HG03460 (cell line): ENCODE results near the gene MED27.
"Not testable (repeated sequence)": the region's sequence is repeated elsewhere in the genome, so short reads cannot be mapped to it uniquely, and the experiment has no call there.

Experiments
- ATAC-seq: cut with Tn5 transposase; IDR thresholded peaks from one replicate; pipeline ENCODE4 v1.9.1; 2021; ENCODE audit not compliant: unreplicated experiment

Gene MED27

DNA sequence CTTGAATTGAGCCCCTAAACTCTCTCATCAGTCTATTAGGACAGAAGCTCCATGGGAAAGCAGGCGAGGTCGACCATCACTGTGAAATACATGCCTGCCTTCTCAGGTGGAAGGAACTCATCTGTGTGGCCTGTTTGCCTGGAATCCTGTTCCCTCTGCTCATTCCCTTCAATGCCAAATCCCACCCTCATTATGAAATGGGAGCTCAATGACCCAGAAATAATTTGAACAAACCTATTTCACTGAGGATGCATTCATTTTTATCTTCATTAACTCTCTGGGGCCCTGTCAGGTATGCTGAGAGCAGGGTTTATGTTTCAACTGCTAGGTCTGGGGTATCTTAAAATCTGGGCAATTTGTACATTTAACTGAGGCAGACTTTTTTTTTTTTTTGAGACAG is 142.2 kb downstream of the MED27 start:
- no peak for ATAC-seq

DNA sequence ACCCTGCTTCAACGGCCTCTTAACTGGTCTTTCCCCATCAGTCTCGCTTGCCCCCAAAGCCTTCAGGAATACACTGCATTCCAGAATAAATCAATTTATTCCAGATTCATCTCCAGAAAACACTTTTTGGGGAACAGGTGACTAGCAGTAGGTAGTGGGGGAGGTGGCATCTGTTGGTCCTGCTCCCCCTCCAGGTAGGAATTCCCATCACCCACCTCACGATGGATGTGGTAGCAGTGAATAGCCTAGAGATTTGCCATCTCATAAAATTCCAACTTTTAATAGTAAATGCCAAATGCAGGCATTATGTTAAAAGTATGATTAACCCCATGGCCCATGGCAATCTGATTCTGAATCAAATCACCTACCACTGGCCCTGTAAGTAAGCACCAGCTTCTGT is 142.7 kb downstream of the MED27 start:
- no peak for ATAC-seq

DNA sequence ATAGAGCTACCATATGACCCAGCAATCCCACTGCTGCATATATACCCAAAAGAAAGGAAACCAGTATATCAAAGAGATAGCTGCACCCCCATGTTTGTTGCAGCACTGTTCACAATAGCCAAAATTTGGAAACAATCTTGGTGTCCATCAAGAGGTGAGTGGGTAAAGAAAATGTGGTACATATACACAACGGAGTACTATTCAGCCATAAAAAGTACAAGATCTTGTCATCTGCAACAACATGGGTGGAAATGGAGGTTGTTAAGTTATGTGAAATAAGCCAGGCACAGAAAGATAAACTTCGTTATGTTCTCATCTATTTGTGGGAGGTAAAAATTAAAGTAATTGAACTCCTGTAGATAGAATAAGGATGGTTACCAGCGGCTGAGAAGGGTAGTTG is 145.0 kb downstream of the MED27 start:
- ATAC-seq, result no peak

DNA sequence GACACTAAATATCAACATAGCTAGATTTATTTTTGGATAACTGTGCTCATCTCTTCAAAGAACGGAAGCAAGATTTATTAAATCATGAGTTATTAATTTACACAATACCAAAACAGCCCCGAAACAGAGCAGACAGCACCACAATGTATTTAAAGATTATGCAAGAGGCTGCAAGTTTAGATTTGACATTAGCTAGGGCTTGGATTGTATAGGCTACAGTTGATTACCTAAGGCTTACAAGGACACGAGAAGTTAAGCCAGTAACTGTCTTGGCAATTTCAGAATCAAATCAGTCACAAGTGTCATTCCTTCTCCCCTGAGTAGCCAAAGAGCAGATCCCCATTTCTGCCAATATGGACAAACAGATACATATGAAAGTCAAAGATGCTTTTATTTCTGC is 152.6 kb downstream of the MED27 start:
- no peak for ATAC-seq

DNA sequence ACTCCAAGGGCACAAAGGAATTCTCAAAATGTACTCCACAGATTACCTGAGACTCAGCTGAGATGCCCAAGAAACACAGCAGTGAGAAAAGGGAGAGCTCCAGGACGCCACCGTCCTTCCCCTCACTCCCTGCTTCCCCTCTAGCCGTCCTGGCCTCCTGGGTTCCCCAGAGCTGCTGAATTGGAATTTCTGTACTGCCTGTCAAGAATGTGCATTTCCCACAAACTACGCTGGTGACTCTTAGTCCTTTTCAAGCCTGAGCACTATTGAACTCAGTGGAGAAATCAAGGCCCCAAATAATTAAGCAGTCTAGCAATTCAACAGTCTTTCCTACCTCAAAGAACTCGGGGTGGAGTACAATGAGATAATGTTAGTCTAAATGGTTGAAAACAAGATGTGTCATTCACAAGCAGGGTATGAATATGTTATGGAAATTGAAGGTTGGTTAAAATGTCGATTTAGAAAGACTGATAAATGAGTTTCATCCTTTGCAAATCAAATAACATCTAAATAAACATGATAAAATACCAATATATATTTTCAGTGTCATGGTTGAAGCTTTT is 153.2 kb downstream of the MED27 start:
- ATAC-seq, result no peak

DNA sequence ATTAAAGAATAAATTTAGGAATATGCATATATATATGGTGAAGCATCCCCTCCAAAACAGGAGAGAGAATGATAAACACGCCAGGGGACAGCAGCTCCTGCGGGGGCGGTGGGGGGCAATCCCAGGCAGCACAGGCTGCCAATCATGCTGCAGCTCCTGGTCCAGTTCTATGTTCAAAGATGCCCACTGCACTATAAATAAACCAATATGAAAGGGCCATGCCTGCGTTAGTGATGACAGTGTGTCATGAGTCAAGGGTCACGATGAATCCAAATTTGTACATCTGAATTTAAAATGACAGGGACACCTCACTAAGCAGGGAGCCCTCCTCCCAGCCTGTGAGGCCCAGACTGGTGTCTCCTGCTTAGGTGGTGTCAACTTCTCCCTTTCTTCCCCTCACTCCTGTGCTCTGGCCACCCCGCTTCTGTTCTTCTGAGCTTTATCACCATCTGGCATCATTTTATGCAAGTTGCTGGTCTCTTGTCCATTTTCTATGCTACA is 153.9 kb downstream of the MED27 start:
- ATAC-seq, result no peak

DNA sequence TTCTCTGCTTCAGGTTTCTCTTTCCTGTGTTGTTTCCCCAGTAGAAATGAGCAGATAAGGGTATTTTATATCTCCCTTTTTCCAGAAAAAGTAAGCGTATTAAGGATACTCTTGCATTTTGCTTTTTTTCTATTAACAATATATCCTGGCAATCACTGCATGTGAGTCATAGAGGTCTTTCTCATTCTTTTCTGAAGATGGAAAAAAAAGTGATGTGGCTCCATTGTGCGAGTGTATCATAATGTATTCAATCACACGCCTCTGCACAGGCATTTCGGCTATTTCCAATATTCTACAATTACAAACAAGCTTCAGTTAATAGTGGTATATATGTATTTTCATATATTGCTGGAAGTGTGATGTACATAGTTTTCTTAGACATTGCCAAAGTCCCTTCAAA is 155.9 kb downstream of the MED27 start:
- ATAC-seq, result no peak

DNA sequence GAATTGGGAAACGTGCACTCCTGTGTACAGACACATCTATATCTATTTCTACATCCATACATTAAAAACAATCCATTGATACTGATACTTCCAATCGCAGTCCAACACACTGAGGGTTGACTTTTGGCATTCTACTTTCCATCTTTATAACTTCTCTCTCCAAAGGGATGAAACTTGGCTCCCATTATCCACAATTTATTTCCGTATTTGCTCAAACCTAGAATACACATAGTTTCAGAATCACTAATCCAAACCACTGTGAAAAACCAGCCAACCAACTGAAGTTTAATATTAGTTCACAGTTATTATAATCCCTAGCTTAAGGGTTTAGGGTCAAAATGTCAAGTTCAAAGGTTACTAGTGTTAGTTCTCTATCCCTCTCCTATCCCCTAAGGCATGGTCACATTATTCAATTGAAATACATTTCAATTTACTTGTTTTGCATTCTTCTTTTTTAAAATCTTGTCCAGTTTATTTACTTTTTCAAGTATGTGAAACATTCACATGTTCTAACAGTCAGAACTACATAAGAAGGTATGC is 156.5 kb downstream of the MED27 start:
- no peak for ATAC-seq

DNA sequence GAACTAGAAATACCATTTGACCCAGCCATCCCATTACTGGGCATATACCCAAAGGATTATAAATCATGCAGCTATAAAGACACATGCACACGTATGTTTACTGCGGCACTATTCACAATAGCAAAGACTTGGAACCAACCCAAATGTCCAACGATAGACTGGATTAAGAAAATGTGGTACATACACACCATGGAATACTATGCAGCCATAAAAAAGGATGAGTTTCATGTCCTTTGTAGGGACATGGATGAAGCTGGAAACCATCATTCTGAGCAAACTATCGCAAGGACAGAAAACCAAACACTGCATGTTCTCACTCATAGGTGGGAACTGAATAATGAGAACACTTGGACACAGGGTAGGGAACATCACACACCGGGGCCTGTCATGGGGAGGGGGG is 158.0 kb downstream of the MED27 start:
- ATAC-seq, result not testable (repeated sequence)

DNA sequence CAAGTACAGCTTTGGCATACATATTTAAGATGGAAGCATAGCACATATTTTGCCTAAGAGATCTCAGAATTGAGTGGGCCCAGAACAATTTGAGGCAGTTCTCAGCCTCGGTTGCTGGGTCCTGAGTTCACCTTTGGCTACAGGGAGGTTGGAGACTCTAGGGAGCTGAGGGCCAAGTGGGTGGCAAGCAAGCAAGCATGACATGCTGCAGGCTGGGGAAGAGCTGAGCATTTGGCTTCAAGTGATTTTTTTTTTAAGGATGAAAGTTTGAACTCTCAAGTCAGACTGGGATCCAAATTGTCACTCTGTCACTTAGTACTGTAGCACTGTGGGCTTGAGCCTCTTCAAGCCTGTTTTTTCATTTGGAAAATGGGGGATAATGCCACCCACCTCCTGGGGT is 160.5 kb downstream of the MED27 start:
- no peak for ATAC-seq

DNA sequence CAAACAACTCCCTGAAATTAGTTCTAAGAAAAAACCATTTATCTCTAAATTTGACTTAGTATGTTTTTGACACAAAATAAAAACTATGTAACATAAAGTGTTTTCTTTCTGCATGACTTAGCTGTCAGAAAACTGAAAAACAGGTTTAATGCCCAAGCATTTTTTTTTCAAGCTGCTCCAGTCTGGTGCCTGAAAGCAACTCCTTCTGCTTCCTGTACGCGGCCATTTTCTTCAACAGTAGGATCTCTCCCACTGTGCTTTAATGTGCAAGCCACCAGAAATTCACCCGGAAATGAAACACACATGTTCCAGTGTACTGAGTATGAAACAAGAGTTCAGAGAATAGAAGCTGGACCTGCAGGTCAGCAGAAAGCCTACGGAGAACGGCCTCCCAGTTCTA is 161.2 kb downstream of the MED27 start:
- no peak for ATAC-seq

DNA sequence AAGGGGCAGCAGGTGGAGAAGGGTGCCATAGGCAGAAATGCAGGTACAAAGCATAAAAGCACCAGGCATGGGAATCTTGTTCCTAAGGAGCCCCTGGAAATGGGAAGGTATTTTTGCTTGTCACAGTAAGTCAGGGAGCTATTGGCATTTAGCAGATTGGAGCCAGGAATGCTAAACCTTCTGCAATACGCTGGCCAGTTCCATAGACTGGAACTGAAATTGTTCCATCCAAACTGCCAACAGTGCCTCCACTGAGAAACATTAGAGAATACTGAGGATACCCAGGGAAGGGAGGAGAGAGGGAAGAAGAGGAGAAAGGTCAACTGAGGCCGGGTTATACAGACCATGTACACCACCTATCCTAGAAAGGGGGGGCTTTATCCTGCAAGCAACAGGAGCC is 162.7 kb downstream of the MED27 start:
- no peak for ATAC-seq

DNA sequence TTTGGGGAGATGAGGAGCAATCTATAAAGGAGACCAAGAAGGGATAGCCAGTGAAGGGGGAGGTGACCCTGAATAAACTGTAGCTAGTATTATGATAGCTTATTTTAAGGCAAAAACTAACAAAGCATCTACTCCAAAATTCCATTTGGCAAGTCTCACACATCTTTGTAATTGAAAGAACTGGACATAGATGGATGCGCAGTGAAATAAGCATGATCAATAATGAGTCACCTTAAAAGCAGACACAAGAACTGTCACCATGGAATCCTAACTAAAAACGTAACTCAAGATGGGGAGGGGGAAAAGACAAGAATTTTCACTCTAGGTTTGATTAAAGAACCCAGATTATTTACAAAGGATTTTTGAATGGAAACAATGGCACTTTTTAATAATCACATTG is 164.5 kb downstream of the MED27 start:
- no peak for ATAC-seq

DNA sequence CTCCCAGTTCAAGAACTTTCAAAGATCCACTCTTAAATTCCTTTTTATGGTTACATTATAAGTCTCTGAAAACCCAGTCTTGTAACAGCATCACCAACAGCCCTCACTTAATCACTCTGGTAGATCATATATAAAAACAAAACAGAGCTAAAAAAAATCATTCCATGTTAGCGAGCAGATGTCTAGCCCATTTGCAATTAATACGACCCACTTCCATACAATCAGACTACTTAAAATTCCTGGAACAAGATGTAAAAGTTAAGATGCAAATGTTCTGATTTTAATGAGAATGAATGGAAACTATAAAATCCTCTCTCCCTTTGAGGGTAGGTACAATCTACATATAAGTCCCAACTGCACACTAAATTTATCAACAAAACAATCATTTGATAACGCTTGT is 167.0 kb downstream of the MED27 start:
- no peak for ATAC-seq

DNA sequence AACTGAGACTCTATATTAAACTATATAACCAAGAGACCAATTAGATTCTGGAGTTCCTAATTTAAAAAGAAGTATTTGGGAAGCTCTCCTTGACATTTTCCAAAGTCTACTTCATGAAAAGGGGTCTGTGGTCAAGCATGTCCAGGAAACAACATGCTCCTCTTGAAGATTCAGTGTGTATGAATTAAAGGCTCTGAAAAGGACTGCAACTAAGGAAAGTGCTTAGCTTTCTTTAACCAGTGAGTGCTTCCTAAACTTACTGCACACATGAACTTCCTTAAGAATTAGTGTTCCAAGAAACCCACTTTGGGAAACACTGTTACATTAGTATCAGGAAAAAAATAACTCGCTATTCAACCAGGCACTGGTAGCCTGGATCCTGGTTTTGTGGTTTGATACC is 167.6 kb downstream of the MED27 start:
- no peak for ATAC-seq

DNA sequence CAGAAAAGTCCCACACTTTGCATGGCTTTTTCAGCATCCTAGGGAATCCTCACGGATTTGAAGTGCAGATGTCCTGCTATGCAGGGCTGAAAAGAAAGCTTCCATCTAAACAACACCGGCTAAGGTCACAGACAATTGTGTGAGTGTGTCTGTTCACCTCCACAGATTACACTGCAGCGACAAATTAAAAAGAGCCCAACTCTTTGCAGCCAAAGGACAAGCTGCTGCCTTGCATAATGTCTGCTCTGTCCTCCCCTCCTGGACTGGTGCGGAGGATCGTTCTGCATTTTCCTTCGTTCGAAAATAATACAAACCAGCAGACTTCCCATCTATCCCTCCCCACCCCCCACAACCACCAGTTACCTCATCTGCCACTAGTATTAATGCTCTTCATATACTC is 169.1 kb downstream of the MED27 start:
- no peak for ATAC-seq

DNA sequence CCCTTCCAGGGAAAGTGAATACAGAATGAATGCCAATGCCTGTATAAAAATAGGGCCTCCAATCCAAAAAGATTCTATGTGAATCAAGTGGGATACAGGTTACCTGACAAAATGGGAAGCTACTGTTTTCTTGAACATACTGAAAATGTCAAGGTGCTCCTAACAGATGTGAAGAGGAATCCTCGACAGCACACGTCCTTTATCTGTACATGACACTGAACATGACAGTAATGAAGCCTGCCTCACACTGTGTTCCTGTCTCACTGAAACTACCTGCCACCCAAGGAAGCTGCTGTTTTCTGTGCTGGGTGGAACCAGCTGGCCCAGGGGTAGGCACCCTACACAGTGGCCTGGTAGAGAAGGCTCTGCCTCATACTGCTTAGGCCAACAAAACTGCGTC is 174.5 kb downstream of the MED27 start:
- no peak for ATAC-seq

DNA sequence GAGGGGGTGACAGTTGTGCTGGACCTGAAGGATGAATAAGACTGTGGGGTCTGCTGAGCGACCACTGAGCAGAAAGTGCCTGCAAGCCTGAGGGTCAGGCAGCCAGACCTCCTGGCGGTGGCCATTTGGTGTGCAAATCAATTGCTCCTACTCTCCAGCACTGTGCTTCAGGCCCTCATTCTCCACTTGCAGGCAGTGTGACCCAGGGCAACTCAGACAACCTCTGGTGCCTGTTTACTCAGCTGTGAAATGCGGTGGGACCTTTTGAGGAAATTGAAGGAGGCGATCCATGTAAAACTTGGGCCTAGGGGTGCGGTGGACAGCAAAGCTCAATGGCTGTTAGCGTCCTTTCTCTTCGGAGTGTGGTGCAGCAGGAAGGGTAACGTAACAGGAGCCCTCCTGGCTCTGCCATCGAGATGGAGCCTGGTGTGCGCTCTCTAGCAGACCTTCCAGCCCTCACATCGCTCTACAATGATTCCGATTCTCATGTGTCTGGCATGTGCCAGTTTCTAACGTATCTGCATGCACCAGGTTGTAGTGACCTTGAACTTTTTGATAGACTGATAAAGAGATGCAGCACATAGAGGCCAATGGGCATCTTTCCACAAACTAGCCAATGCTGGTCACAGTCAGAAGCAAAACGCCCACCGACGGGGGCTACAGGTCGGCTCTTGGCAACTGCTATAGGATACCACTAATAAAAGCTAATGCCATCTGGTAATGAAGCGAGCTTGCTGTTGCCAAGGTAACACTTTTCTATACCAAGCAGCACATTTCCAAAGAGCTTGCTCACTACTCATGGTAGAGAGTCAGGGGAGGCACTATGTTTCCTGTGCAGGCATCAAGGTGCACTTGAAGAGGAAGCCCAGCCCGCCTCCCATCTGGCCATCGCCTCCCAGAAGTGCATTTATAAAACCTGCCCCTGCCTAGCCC is 180.1 kb downstream of the MED27 start:
- ATAC-seq, result no peak

DNA sequence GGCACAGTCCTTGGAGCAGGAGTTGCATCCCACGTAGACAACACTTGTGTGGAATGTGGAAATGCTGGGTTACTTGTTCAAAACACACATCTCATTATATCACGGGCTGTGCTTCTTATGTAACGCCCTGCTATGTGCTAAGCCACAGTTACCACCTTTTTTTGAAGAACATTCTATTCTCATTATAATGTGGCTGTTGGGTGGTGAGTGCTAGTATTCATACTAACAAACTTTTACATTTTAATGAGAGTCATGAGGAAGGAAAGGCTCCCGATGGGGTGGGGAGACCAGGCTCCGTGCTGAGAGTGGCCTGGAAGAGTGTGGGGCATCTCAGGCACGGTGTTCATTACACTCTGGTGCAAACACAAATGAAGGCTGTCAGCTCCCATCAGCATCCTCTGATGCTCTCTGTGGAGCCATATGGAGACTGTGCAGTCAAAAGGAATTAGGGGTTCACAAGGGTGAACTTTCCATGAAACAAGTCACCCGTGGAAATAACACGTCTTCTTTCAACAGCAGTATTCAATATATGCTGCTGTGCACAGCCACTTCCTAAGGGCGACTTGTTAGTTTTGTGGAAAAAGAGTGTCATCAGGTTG is 186.7 kb downstream of the MED27 start:
- no peak for ATAC-seq

DNA sequence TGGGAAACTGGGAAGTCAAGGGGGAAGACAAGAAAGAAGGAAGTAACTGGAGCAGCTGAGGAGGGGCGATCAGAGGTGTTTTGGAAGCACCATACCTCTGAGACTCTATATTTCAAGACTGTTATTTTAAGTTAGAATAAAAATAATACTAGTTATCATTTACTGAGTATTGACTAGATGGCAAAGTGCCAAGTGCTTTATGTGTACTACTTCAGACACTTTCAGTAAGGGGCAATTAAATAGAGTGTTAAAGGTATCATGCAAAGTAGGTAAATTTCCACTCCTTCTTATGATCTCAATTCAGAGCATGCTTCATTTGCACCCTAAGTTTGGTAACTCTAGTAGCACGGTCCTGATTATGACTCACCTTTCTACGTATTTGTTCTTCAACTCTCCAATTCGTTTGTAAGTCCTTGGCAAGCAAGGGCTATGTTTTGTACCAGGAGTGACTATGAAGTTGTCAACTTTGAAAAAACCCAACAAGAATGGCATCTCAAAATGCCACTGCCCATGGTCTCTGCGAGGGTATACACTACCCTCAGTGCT is 187.4 kb downstream of the MED27 start:
- no peak for ATAC-seq

DNA sequence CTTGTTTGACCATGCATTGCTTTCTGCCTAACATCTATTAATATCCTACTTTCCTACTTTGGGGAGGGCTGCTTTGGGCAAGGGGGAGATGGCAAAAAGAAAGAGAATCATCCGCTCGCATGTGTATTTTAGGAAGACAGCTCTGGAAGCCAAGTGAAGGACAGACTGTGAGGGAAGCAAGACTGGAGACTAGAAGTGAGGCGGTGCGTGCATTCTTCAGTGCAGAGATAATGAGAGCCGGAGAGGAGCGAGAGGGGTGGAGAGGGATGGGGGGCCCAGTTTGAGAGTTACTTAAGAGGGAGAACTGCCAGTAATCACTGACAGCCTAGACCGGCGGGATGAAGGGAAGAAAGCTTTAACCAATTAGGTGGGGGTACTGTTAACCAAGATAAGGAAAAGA is 188.1 kb downstream of the MED27 start:
- ATAC-seq, result no peak
